SK-N-SH (cell line): Measurements from ENCODE around the gene KLHL14.
"Not testable (repeated sequence)": the region's sequence is repeated elsewhere in the genome, so short reads cannot be mapped to it uniquely, and the experiment has no call there.

Source experiments
- CTCF ChIP-seq: fragments of 200-600 bp; sonication (generic); IDR thresholded peaks from 2 replicates; pipeline ENCODE4 v1.6.1; 2017; ENCODE audit warnings: antibody characterized with exemption, mild to moderate bottlenecking, moderate library complexity
- EZH2phosphoT487 ChIP-seq: fragments of 200-600 bp; sonication (generic); IDR thresholded peaks from 2 replicates; pipeline ENCODE4 v1.6.1; 2017; ENCODE audit warnings: low read depth, mixed run types, mild to moderate bottlenecking, antibody characterized with exemption, moderate library complexity, borderline replicate concordance
- POLR2AphosphoS5 ChIP-seq: IDR thresholded peaks from 2 replicates; pipeline ENCODE4 v1.6.1; 2012; ENCODE audit warnings: low read depth, low read length
- RFX5 ChIP-seq: IDR thresholded peaks from 2 replicates; pipeline ENCODE4 v1.6.1; 2012; ENCODE audit warnings: mild to moderate bottlenecking, improper control_type of control experiment, low read length
- SMC3 ChIP-seq: IDR thresholded peaks from 2 replicates; pipeline ENCODE4 v1.6.1; 2012; ENCODE audit warnings: low read depth, low read length, improper control_type of control experiment

- not testable (repeated sequence) for TF ChIP-seq SMC3, RFX5, EZH2phosphoT487, CTCF, POLR2AphosphoS5
Measured at GRCh38 chr18:32637659-32638058, 135.2 kb downstream of the KLHL14 start.
